HG02588 (cell line): Measurements from ENCODE around the gene ETS2.
A peak's percentile ranks its signal among the peaks of the same experiment; 100 is the strongest.
"Not testable (repeated sequence)": the region's sequence is repeated elsewhere in the genome, so short reads cannot be mapped to it uniquely, and the experiment has no call there.

Source experiments
- ATAC-seq: cut with Tn5 transposase; IDR thresholded peaks from one replicate; pipeline ENCODE4 v1.9.1; 2021; ENCODE audit warnings: mild to moderate bottlenecking, moderate library complexity; ENCODE audit not compliant: unreplicated experiment

ETS2 gene

DNA sequence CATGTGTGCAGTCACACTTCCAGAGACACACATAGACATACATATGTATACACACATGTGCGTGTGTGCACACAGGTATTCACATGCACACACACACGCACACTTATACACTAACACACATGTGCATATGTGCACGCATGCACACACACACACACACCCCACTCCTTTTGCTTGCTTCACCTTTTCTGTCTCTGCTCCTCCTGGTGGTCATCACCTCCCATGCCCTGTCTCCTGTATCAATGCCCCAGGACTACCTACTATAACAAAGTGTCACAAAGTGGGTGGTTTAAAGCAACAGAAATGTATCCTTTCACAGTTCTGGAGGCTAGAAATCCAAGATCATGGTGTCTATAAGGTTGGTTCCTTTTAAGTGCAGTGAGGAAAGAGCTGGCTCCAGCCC, 27.4 kb downstream of the ETS2 start:
- no peak for ATAC-seq

DNA sequence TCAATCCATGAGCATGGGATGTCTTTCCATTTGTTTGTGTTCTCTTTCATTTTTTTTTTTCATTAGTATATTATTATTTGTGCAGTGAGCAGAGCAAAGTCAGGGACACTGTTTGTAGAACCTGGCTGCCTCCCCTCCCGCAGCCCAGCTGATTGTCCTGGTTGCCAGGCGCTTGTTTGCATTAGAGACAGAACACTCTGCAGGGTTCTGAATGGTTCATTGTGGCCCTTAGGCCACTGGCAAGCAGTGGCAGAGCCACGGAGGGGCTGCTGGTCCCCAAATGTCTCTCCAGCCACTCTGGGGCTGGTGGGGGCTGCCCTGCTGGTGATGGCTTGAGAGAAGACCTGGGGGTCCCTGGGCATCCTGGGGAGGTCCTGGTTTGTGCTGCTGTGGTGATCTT, 29.0 kb downstream of the ETS2 start:
- ATAC-seq = no peak

DNA sequence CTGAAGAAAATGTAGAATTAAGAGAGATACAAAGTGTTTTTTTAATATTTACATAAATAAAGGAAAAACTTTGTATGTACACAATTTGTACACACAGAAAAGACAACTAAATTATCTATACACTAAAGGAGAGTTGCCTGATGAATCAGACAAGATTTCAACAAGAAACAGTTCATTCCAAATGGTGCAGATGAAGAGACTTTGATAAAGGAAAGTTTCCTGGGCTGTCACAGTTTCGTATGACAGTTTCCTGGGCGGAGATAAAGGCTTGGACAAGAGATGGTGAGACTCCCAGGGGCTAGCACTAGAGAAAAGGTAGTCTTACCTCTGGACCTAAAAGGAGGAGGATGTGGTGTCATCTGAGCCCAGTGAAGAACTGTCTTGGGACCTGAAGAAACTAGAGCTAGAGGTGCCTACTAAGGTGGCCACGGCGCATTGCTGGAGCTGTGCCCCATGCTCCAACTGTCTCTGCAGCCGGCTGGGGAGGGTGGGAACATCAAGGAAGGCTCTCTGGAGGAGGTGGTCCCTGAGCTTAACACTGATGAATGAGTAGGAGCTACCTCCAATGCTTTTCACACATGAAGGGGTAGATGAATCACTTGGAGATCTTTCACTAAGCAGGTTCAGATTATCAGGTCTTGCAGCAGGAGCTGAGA, 32.2 kb downstream of the ETS2 start:
- no peak for ATAC-seq

DNA sequence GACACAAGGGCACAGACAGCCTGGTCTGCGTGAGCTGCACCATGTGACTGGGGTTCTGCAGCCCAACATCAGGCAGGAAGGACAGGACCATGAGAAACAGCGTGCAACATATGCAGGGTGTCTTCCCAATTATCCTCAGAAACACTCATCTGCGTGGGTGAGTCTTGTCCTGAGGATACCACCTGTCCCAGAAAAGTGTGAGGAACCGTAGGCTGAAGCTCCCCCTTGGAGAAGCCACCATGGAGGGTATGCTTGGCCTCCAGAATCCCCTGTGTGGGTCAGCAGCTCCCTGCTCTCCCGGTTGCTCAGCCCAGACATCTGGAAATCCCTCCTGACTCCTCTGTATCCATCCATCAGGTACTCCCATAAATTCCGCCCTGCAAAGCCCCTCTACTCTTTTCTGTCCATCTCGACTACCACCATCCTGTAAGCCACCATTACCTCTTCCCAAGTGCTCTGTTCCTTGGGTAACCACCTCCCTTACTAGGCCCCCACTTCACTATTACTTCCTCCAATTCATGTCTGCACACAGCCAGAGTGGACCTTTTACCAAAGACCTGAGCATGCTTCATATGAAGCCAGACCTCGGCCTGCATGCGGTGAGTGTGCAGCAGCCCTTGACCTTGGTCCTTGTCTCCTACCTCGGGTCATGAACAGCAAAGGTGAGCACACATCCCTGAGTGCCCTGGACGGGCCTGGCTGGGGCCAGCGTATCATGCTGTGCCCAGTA, 33.0 kb downstream of the ETS2 start:
- ATAC-seq = no peak

DNA sequence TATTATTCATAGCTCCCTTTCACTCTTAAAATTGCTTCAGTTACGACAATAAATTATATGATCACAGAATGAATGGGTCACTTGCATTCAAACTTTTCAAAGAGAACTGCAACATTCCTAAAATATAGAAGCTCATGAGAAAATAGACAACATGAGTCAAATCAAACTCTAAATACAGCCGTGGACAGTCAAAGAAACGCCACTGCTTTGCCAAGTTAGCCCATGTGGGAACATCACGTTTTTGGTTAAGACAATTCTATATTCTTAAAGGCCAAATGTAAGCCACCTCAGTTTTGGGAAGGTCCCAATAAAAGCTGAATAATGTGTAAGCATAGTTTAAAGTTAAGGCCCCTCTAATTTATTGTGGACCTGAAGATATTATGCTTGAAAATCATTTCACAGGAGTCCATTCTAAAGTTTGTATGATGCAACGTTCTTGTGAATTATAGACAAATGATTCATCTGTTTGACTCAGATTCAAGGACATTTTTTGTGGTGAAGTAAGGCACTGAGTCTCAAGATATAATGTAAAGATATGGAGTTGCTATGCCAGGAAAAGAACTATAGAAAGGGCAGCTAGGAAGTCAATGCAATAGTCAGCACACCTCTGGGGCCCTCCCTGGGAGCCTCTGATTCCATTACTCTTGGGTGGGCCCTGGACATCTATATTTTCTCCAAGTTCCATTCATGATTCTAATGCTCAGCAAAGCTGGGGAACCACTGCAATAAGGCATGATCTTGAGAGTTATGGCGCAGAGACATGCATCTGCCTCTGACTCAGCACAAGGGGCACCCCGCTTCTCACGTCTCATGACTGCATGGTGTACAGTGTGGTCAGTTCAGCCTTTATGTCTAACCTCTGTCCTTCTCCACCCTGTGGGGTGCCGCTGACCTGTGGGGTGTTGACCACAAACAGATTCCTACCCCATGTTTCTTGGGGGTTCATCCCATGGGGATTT, 33.9 kb downstream of the ETS2 start:
- ATAC-seq = no peak

DNA sequence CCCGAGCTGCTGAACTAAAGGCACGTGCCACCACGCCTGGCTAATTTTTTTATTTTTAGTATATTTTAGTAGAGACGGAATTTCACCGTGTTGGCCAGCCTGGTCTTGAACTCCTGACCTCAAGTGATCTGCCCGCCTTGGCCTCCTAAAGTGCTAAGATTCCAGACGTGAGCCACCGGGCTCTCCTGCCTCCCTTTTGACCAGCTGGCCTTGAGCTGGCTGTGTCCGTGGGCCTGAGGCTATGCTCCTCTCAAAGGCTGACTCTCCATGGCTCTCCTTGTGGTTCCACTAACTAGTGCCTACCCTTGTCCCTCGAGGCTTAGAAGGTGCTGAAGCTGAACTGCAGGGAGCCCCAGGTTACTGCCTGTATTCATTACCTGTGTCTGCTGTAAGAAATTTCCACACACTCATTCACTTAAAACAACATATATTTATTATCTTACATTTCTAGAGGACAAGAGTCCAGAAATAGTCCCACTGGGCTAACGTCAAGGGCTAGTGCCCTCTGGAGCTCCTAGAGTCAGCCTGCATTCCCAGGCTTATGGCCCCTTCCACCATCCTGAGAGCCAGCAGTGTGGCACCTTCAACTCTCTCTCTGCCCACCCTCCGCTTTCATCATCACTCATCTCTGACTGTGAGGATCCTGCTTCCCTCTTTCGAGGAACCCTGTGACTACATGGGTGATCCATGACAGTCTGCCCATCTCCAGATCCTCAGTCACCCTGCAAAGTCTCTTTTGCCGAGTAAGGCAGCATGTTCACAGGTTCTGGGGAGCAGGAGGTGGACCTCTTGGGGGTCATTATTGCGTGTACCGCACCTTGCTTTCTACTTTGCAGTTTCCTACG, 34.9 kb downstream of the ETS2 start:
- no peak for ATAC-seq

DNA sequence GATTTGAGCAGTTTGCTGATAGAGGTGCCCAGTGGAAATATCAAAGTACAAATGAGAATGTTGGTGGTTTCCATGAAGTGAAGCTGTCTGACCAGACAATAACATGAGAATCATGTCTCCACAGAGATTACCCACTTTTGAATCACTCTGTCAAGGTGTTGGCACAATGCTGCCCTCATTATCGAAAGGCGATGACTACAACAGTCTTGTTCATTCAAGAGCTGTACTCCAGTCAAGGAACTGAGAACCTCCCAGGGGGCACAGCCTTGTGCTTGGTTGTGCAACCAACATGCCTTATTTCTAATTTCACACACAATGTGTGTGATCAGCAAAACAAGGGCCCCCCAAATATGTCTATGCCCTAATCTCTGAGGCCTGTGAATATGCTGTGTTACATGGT, 35.7 kb downstream of the ETS2 start:
- no peak for ATAC-seq

DNA sequence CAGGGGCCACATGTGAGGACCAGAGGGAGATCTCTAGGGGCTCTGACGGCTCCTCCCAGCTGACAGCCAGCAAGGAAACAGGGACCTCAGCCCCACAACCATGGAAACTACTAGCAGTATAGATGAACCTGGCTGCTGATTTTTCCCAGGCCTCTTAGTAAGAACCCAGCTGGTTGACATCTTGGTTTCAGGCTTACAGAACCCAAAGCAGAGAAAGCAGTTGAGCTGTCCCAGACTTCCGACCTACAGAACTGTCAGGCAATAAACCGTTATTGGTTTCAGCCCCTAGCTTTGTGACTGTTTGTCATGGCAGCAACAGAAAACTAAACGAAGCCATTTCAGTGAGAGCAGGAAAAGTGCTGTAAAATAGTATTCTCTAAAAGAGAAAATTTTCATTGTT, 36.4 kb downstream of the ETS2 start:
- ATAC-seq = no peak

DNA sequence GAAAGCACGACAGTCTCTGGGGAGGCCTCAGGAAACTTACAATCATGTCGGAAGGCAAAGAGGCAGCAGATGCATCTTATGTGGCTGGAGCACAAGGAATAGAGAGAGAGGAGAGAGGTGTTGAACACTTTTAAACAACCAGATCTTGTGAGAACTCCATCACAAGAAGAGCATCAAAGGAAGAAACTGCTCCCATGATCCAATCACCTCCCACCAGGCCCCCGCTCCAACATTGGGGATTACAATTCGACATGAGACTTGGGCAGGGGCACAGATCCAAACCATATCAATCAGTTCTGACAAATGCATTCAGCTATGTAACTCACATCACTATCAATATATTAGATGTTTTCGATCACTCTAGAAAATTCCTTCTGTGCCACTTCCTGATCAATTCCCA, 37.6 kb downstream of the ETS2 start:
- ATAC-seq = no peak

DNA sequence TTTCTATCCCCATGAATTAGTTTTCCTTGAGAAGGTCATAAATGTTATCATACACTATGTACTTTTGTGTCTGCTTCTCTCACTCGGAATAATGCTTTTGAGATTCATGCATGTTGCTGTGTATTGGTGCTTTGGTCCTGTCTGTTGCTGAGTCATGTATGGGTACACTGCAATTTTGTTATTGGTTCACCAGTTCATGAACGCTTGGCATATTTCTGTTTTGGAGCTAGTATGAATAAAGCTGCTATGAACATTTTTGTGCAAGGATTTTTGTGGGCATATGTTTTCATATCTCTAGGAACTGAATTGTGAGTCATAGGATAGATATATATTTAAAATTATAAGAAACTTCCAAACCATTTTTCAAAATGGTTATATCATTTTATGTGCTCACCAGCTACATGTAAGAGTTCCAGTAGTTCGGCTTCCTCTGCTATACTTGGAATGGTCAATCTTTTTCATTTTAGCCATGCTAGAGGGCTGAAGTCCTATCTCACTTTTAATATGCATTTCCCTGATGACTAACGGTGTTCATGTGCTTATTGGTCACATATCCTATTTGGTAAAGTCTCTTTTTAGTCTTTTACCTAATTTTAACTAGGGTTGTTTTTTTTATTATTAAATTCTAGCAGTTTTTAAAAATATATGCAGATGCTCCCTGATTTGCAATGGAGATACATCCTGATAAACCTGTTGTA, 38.2 kb downstream of the ETS2 start:
- no peak for ATAC-seq

DNA sequence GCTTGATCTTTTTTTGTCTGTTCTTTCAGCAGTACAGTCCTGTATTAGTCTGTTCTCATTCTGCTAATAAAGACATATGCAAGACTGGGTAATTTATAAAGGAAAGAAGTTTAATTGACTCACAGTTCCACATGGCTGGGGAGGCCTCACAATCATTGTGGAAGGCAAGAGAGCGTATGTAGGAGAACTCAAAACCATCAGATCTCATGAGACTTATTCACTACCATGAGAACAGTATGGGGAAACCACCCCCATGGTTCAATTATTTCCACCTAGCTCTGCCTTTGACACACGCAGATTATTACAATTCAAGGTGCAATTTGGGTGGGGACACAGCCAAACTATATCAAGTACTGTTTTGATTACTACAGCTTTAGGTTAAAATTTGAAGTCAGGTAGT, 39.6 kb downstream of the ETS2 start:
- not testable (repeated sequence) for ATAC-seq

DNA sequence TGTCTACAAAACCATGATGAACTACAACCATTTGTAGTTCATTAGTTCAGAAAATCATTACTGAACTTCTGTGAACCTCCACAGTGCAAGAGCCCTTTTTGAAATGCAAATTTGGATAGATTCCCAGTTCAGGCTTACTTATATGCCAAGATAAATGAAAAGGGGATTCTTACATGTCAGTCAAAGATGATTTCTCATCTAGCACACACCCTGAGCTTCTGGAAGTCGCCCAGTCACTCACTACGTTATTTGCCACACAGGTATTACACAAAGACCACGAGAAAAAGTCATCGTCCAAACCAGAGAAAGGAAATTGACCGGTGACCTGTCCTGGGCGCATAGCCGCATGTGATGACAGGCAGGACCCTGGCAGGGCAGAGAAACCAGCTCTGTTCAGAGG, 41.8 kb downstream of the ETS2 start:
- ATAC-seq = no peak

DNA sequence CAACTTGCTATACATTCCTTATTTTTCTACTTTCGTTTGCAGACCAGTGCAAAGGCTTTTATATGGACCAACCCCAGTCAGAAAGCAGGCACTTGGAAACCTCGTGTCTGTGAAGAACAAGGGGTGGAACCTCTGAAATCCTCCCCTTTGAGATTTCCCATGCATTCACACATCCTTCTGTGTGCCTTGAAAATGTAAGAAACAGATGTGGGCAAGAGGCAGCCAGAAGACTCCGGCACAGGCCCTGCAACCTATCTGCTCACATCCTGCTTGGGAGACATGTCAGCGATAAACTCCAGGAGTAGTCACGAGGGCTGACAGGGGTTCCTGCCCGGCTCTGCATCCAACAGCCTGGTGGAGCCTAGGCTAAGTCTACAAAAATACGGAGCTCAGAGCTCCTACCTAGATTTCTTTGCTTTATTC, 42.5 kb downstream of the ETS2 start:
- no peak for ATAC-seq

DNA sequence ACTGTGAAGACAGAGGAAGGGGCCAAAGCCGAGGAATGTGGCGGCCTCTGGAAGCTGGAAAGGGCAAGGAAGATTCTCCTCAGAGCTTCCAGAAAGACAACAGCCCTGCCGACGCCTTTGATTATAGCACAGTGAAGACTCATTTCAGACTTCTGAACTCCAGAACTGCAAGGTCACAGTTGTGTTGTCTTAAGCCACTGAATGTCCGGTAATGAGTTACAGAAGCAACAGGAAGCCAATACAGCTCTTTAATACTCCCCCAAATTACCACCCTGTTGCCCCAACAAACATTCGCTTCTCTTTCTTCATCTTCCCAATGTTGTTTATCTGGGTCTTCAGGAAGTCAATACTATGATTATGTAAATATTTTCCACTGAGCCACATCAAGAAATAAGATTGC, 44.0 kb downstream of the ETS2 start:
- no peak for ATAC-seq

DNA sequence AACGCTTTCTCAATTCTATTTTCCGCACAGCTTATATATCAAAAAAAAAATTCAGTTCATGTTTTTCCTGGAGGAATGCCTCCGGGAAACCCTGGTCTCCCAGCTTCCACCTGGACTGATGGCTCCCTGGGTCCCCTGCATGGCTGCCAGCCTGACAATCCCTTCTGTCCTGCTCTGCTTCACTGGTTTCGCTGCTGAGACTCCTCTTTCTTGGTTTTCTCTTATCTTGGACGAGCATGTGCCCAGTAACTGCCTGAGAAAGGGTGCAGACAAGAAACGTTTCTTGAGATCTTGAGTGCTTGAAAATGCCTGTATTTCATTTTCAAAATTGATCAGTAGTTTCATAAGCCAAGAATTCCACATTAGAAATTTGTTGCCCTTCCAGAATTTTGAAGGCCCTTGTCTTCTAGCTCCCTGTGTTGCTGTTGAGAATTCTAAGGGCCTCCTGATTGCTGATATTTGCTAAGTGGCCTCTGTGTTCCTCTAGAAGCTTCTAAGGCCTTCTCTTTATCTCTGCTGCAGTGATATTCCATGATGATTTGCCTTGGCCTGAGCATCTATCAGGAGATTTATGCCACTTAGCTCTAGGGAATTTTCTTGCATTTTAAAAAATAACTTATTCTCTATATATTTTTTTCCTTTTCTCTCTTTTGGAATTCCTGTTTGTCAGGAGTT, 44.7 kb downstream of the ETS2 start:
- no peak for ATAC-seq

DNA sequence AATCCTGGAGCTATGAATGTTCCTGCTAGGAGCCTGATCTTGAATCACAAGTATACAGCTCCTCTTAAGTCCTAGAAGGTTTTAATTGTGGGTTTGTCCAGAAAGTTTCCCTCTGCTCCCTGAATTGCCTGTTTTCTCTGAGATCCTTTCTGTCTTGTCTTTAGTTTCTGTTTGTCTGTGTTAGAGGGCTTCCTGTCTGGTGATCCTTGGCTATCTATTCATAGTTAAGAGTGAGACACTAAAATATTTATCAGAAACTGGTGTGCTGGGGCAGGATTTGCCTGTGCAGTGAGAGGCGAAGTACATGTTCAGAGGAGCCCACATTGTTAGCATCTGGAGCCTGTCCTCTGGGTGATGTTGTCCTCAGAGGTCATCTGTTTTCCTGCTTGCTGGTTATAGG, 45.4 kb downstream of the ETS2 start:
- no peak for ATAC-seq

DNA sequence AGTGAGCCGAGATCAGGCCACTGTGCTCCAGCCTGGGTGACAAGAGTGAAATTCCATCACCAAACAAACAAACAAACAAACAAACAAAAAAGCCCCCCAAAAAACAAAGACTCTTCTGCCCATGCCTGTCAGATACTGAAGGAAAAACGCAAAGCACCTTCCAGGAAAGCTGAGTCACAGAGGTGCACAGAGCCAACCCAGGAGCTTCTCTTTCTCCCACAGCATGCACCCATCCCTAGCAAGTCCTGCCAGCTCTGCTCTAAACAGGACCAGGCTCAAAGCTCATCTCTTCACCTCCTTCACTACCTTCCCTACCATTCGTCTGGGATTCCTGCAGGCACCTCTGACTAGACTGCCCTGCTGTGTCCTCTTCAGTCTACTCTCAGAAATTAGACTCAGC, 46.5 kb downstream of the ETS2 start:
- ATAC-seq = no peak

DNA sequence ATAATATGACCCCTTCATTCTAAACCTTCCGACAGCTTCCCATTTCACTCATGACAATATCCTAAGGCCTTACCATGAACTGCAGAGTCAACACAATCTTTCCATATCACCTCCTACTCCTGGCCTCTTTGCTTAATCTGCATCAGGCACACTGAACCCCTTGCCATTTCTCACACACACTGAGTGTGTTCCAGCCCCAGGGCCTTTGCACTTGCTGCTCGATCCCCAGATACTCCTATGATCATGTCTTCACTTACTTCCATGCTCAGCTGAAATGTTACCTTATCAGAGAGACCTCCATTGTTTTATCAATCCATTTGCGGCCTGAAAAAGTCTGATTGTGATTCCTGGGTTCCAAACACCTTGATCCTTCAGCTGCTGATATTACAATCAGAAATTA, 47.0 kb downstream of the ETS2 start:
- ATAC-seq = no peak

DNA sequence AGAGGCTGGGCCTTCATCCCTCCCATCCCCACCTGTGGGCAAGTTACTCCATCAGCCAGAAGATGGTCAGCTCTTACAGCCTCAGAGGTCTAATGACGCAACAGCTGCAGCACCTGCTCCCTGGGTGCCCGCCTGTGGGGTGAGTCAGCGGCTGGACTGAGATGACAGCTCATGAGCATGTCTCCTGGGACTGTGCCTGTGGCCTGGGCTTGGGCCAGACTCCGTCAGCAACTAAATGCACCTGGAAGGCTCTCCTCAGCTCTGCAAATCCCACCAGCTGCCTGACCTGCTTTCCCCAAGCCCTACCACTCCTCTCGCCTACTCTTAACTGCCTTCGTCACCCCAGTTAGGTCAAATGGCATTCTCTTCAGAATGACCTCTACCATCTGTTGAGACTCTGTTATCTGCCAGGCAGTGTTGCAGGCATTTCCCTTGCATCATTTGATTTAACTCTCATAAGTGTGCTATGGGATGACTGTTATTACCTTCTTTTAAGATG, 47.7 kb downstream of the ETS2 start:
- ATAC-seq = peak; percentile 78
